Chondrocyte (in vitro differentiated cells): ENCODE measurements around the gene CDCA5. TPM values are rescaled to one million over a fixed set of nuclear protein-coding genes. Genes with fewer than 3 reads are reported as not detected.

Experiments
- DNase-seq: peaks from one replicate; pipeline ENCODE4 v3.0.0; 2021; ENCODE audit warnings: mixed read lengths, low spot score
- H3K27ac Mint-ChIP-seq: one replicate; pipeline ENCODE4 v1.8.0; 2021; ENCODE audit warnings: mild to moderate bottlenecking, moderate library complexity, mixed read lengths; ENCODE audit not compliant: unreplicated experiment
- H3K27me3 Mint-ChIP-seq: 2 replicates; pipeline ENCODE4 v1.8.0; 2021; ENCODE audit warnings: low read depth, mixed read lengths
- H3K36me3 Mint-ChIP-seq: 2 replicates; pipeline ENCODE4 v1.8.0; 2021; ENCODE audit warnings: low read depth, mixed read lengths
- H3K4me1 Mint-ChIP-seq: 2 replicates; pipeline ENCODE4 v1.8.0; 2021; ENCODE audit warnings: low read depth, mild to moderate bottlenecking, mixed read lengths
- H3K4me3 Mint-ChIP-seq: one replicate; pipeline ENCODE4 v1.8.0; 2021; ENCODE audit warnings: mild to moderate bottlenecking, moderate library complexity, mixed read lengths; ENCODE audit not compliant: unreplicated experiment
- H3K9me3 Mint-ChIP-seq: 2 replicates; pipeline ENCODE4 v1.8.0; 2021; ENCODE audit warnings: low read depth, mixed read lengths
- total RNA-seq: library from RNA; stranded (reverse); gene quantifications from 3 replicates; pipeline ENCODE4 v1.2.1, GENCODE V29; 2021
- TF ChIP-seq, protein P1 (sequence below): fragments of 200-600 bp; sonication (generic); IDR thresholded peaks from 2 replicates; pipeline ENCODE4 v1.5.0; 2021; ENCODE audit warnings: antibody characterized with exemption, mild to moderate bottlenecking, moderate library complexity

Gene CDCA5
- total RNA-seq, 1 donor from 2014 or later = 5.5 TPM

DNA sequence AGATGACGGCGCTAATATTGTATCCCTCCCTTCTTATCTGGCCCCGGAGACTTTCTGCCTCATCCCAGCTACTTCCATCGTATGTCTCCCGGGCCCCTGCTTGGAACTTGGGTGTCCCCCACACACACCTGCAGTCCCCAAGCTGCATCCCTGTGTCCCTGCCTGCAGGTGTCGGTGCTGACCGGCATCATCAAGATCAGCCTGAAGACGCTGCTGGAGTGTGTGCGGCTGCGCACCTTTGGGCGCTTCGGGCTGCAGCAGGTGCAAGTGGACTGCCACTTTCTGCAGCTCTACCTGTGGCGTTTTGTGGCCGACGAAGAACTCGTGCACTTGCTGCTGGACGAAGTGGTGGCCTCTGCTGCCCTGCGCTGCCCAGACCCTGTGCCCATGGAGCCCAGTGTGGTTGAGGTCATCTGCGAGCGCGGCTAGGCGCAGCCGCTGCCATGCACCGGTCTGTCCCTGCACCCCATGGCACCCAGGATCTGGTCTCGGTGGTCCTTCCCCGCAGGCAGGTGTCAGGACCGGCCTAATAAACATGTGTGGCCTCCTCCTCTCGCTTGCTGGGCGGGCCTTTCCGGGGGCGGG is 27.4 kb upstream of the CDCA5 start:
- H3K9me3 Mint-ChIP-seq = no peaks in the 10 kb centered on the region
- TF ChIP-seq, protein P1, sequence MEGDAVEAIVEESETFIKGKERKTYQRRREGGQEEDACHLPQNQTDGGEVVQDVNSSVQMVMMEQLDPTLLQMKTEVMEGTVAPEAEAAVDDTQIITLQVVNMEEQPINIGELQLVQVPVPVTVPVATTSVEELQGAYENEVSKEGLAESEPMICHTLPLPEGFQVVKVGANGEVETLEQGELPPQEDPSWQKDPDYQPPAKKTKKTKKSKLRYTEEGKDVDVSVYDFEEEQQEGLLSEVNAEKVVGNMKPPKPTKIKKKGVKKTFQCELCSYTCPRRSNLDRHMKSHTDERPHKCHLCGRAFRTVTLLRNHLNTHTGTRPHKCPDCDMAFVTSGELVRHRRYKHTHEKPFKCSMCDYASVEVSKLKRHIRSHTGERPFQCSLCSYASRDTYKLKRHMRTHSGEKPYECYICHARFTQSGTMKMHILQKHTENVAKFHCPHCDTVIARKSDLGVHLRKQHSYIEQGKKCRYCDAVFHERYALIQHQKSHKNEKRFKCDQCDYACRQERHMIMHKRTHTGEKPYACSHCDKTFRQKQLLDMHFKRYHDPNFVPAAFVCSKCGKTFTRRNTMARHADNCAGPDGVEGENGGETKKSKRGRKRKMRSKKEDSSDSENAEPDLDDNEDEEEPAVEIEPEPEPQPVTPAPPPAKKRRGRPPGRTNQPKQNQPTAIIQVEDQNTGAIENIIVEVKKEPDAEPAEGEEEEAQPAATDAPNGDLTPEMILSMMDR = no peak
- peaks cover 1% of the 10 kb centered on the region for H3K36me3 Mint-ChIP-seq
- no peak overlapping the region for H3K27ac Mint-ChIP-seq
- H3K4me1 Mint-ChIP-seq = peaks cover 27% of the 10 kb centered on the region
- DNase-seq = peak; percentile 95
- H3K4me3 Mint-ChIP-seq = peak overlapping the region; percentile 86
- H3K27me3 Mint-ChIP-seq = no peaks in the 10 kb centered on the region

DNA sequence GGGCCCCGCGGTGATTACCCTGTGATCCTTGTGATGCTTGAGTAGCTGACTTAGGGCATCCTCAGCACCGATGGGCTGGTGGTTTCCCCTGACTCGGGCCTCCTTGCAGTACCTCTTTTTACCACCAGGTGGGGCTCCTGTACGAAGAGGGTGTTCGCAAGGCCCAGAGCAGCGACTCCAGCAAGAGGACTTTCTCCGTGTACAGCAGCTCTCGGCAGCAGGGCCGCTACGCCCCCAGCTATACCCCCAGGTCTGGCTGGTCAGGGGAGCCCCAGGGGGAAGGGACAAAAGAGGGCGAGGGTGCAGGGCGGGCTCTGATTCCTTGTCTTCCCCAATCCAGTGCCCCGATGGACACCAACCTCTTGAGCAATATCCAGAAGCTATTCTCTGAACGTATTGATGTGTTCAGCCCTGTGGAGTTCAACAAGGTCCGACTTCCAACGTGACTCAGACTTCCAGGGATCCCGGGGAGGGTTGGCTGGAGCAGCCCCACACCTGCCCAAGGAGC is 26.6 kb upstream of the CDCA5 start:
- DNase-seq = peak; percentile 95
- H3K27ac Mint-ChIP-seq = peak overlapping the region; percentile 42
- TF ChIP-seq, protein P1 = peak; percentile 89
- no peak overlapping the region for H3K4me3 Mint-ChIP-seq
- H3K27me3 Mint-ChIP-seq = no peaks in the 10 kb centered on the region
- peaks cover 26% of the 10 kb centered on the region for H3K4me1 Mint-ChIP-seq
- H3K9me3 Mint-ChIP-seq = no peaks in the 10 kb centered on the region
- peaks cover 1% of the 10 kb centered on the region for H3K36me3 Mint-ChIP-seq

DNA sequence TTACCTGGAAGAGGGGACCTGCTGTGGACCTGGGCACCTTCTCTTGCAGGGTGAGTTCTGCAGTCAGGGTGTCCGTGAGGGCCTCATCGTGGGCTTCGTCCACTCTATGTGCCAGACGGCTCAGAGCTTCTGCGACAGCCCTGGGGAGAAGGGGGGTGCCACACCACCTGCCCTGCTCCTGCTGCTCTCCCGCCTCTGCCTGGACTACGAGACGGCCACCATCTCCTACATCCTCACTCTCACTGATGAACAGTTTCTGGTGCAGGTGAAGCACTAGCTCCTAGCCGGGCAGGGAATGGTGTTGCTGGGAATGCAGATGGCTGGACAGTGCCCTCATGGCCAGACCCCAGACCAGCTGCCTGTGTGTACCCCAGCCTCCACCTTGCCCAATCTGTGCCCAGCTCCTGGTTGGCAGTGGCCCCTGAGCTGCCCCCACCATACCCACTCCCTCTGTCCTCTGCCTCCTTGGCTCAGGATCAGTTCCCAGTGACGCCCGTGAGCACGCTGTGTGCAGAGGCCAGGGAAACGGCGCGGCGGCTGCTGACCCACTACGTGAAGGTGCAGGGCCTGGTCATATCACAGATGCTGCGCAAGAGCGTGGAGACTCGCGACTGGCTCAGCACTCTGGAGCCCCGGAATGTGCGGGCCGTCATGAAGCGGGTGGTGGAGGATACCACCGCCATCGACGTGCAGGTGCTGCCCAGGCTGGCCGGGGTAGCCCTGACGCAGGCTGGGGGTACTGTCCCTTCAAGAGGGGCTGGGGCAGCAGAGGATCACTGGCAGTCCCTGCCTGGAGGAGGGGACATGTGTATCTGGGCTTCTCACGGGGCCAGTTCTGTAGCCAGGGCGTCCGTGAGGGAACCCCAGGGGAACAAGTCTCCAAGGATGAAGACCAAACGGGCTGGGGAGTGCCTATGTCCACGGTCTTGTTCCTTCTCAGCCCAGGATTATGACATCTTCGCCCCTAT is 25.7 kb upstream of the CDCA5 start:
- TF ChIP-seq, protein P1 = no peak
- no peaks in the 10 kb centered on the region for H3K9me3 Mint-ChIP-seq
- H3K4me1 Mint-ChIP-seq = peaks cover 26% of the 10 kb centered on the region
- peak overlapping the region; percentile 42 for H3K27ac Mint-ChIP-seq
- H3K36me3 Mint-ChIP-seq = peaks cover 3% of the 10 kb centered on the region
- no peaks in the 10 kb centered on the region for H3K27me3 Mint-ChIP-seq
- H3K4me3 Mint-ChIP-seq = no peak overlapping the region
- peak; percentile 92 for DNase-seq

DNA sequence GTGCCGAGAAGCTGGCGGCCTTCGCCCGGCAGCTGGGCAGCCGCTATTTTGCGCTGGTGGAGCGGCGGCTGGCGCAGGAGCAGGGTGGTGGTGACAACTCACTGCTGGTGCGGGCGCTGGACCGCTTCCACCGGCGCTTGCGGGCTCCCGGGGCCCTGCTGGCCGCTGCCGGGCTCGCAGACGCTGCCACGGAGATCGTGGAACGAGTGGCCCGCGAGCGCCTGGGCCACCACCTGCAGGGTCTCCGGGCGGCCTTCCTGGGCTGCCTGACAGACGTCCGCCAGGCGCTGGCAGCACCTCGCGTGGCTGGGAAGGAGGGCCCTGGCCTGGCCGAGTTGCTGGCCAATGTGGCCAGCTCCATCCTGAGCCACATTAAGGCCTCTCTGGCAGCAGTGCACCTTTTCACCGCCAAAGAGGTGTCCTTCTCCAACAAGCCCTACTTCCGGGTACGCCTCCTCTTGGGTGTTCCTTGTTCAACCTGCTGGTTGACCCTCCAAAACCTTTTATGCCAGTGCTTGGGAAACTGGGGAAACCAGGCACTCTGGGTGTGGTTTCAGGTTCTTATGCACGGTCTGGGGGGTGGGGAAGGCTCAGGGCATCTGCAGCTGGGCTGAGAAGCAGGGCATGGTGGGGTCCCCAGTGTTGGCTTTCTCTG is 24.8 kb upstream of the CDCA5 start:
- Mint-ChIP-seq H3K27me3 (no peaks in the 10 kb centered on the region), H3K36me3 (peaks cover 3% of the 10 kb centered on the region), H3K4me3 (no peak overlapping the region), H3K27ac (no peak overlapping the region), H3K9me3 (no peaks in the 10 kb centered on the region), H3K4me1 (peaks cover 21% of the 10 kb centered on the region)
- DNase-seq = no peak
- TF ChIP-seq, protein P1 = no peak
